HCT116 (cell line): ENCODE measurements around the gene NUP54. TPM values are rescaled to one million over a fixed set of nuclear protein-coding genes. Genes with fewer than 3 reads are reported as not detected.

ENCODE experiments used
- ATAC-seq: fragments of 200-7000 bp; cut with Tn5 transposase; 2 replicates; pipeline ENCODE4 v1.9.1; 2020; ENCODE audit warnings: mild to moderate bottlenecking, moderate library complexity
- BruUV-seq: library from RNA; stranded (reverse); fragments of 400-500 nt; replicated peaks from 2 replicates; lab custom pipeline; 2021; lab: Mats Ljungman, UMichigan
- CTCF ChIA-PET: fragments of 300-600 bp; sonication (Branson Sonifier 250); formaldehyde crosslinking; loops from one replicate; lab custom pipeline; 2021; ENCODE audit warnings: antibody characterized with exemption; lab: Charles Lee
- POLR2A ChIA-PET: fragments of 300-600, 350-600 bp; sonication (Branson Sonifier 250); formaldehyde crosslinking; loops from one replicate; lab custom pipeline; 2021; ENCODE audit warnings: antibody characterized with exemption; lab: Charles Lee
- RAD21 ChIA-PET, 2 experiments: fragments of 300-600 bp; sonication (Branson Sonifier 250); formaldehyde crosslinking; loops; one replicate each; lab custom pipeline; 2023; ENCODE audit warnings: low total read pairs in 2 of 2; ENCODE audit not compliant: uncharacterized antibody in 2 of 2, unreplicated experiment in 2 of 2, low non-redundant PET in 1 of 2; lab: Charles Lee
- DNase-seq: peaks from one replicate; pipeline ENCODE4 v3.0.0-alpha.2; 2010; ENCODE audit warnings: low read depth, low spot score
- H2AFZ ChIP-seq: fragments of 200-600 bp; shearing (Covaris generic), sonication (generic); 2 replicates; pipeline ENCODE4 v1.6.1; 2017; ENCODE audit warnings: low read depth, mixed run types, mixed read lengths, antibody characterized with exemption, low read length; ENCODE audit not compliant: poor library complexity, severe bottlenecking
- H3K27ac ChIP-seq: 2 replicates; pipeline ENCODE4 v1.5.1; 2012; ENCODE audit warnings: low read depth, low read length
- H3K27me3 ChIP-seq: fragments of 200-600 bp; sonication (generic); 2 replicates; pipeline ENCODE4 v1.6.1; 2016; ENCODE audit warnings: mixed run types, low read length, mixed read lengths; ENCODE audit not compliant: insufficient read depth
- H3K36me3 ChIP-seq, 2 experiments: fragments of 200-500 bp in 1 of 2; fragments of 200-600 bp in 1 of 2; sonication (Bioruptor generic) in 1 of 2; sonication (generic) in 1 of 2; 2 replicates each; pipeline versions ENCODE4 v1.5.1 to v1.6.1; 2014 to 2016; ENCODE audit warnings: low read length in 2 of 2, inconsistent platforms in 1 of 2, mixed read lengths in 1 of 2, mixed run types in 1 of 2; ENCODE audit not compliant: insufficient read depth in 2 of 2, control insufficient read depth in 1 of 2
- H3K4me1 ChIP-seq, 2 experiments: fragments of 200-600 bp in 1 of 2; sonication (generic) in 1 of 2; 2 replicates each; pipeline versions ENCODE4 v1.5.1 to v1.6.1; 2012 to 2017; ENCODE audit warnings: low read length in 2 of 2, inconsistent platforms in 1 of 2, mild to moderate bottlenecking in 1 of 2, mixed read lengths in 1 of 2, mixed run types in 1 of 2, moderate library complexity in 1 of 2; ENCODE audit not compliant: insufficient read depth in 2 of 2, control insufficient read depth in 1 of 2
- H3K4me2 ChIP-seq: fragments of 200-600 bp; sonication (generic); 2 replicates; pipeline ENCODE4 v1.6.1; 2017; ENCODE audit warnings: mixed run types, low read length, mixed read lengths
- H3K4me3 ChIP-seq, 2 experiments: fragments of 200-600 bp in 1 of 2; sonication (generic) in 1 of 2; replicated peaks in 1 of 2; 2 replicates each; pipeline ENCODE4 v1.5.1; 2011 to 2016; ENCODE audit warnings: low read length in 2 of 2, control low read depth in 1 of 2, low read depth in 1 of 2, mild to moderate bottlenecking in 1 of 2, mixed read lengths in 1 of 2, mixed run types in 1 of 2
- H3K79me2 ChIP-seq: fragments of 200-600 bp; sonication (generic); 2 replicates; pipeline ENCODE4 v1.6.1; 2017; ENCODE audit warnings: mild to moderate bottlenecking, mixed run types, low read length, moderate library complexity, mixed read lengths; ENCODE audit not compliant: insufficient read depth
- H3K9ac ChIP-seq: fragments of 200-600 bp; sonication (generic); 2 replicates; pipeline ENCODE4 v1.6.1; 2016; ENCODE audit warnings: low read length, mixed read lengths
- H3K9me2 ChIP-seq: fragments of 200-600 bp; sonication (generic), shearing (Covaris generic); 2 replicates; pipeline ENCODE4 v1.6.1; 2017; ENCODE audit warnings: mixed run types, mild to moderate bottlenecking, moderate library complexity; ENCODE audit not compliant: insufficient read depth
- H3K9me3 ChIP-seq, 2 experiments: fragments of 200-500 bp in 1 of 2; fragments of 200-600 bp in 1 of 2; sonication (Bioruptor generic) in 1 of 2; sonication (generic) in 1 of 2; 2 replicates each; pipeline ENCODE4 v1.6.1; 2014 to 2017; ENCODE audit warnings: low read length in 2 of 2, mixed read lengths in 2 of 2, inconsistent platforms in 1 of 2, low read depth in 1 of 2, mild to moderate bottlenecking in 1 of 2, mixed run types in 1 of 2, moderate library complexity in 1 of 2; ENCODE audit not compliant: control insufficient read depth in 1 of 2, insufficient read depth in 1 of 2
- H4K20me1 ChIP-seq: fragments of 200-600 bp; sonication (generic), shearing (Covaris generic); 2 replicates; pipeline ENCODE4 v1.6.1; 2017; ENCODE audit warnings: mixed run types, mild to moderate bottlenecking, moderate library complexity; ENCODE audit not compliant: insufficient read depth
- ATF3 ChIP-seq: IDR thresholded peaks from 2 replicates; pipeline ENCODE4 v1.6.1; 2012
- CBX3 ChIP-seq: IDR thresholded peaks from 2 replicates; pipeline ENCODE4 v1.6.1; 2012; ENCODE audit warnings: low read depth
- CEBPB ChIP-seq: IDR thresholded peaks from 2 replicates; pipeline ENCODE4 v1.6.1; 2012; ENCODE audit warnings: low read depth
- CTCF ChIP-seq, 3 experiments: fragments of 200-600 bp in 1 of 3; sonication (generic) in 1 of 3; IDR thresholded peaks in 2 of 3; conservative IDR thresholded peaks in 1 of 3; 2 replicates each; pipeline ENCODE4 v1.5.1; 2012 to 2017; ENCODE audit warnings: low read depth in 2 of 3, low read length in 2 of 3, antibody characterized with exemption in 1 of 3, borderline replicate concordance in 1 of 3, control low read depth in 1 of 3, mild to moderate bottlenecking in 1 of 3, mixed read lengths in 1 of 3, mixed run types in 1 of 3, moderate library complexity in 1 of 3; ENCODE audit not compliant: insufficient read depth in 1 of 3
- EGR1 ChIP-seq: IDR thresholded peaks from 2 replicates; pipeline ENCODE4 v1.6.1; 2012; ENCODE audit warnings: low read depth
- ELF1 ChIP-seq: IDR thresholded peaks from 2 replicates; pipeline ENCODE4 v1.6.1; 2012; ENCODE audit warnings: low read depth, borderline replicate concordance
- EZH2 ChIP-seq: fragments of 200-600 bp; sonication (generic); IDR thresholded peaks from 2 replicates; pipeline ENCODE4 v1.6.1; 2017; ENCODE audit warnings: antibody characterized with exemption, mixed run types
- EZH2phosphoT487 ChIP-seq: fragments of 200-600 bp; IDR thresholded peaks from 2 replicates; pipeline ENCODE4 v1.6.1; 2018; ENCODE audit warnings: antibody characterized with exemption, borderline replicate concordance
- FOSL1 ChIP-seq: IDR thresholded peaks from 2 replicates; pipeline ENCODE4 v1.6.1; 2012; ENCODE audit warnings: low read depth
- JUND ChIP-seq: IDR thresholded peaks from 2 replicates; pipeline ENCODE4 v1.6.1; 2012
- POLR2A ChIP-seq: IDR thresholded peaks from 2 replicates; pipeline ENCODE4 v1.7.0; 2011; ENCODE audit warnings: borderline replicate concordance; ENCODE audit not compliant: insufficient read depth, insufficient read length; ENCODE audit errors: extremely low read depth
- RAD21 ChIP-seq: IDR thresholded peaks from 2 replicates; pipeline ENCODE4 v1.6.1; 2012; ENCODE audit warnings: low read depth, mild to moderate bottlenecking
- REST ChIP-seq: IDR thresholded peaks from 2 replicates; pipeline ENCODE4 v1.6.1; 2012; ENCODE audit warnings: low read depth
- SRF ChIP-seq: IDR thresholded peaks from 2 replicates; pipeline ENCODE4 v1.6.1; 2012; ENCODE audit warnings: low read depth
- TCF7L2 ChIP-seq: IDR thresholded peaks from 2 replicates; pipeline ENCODE4 v1.7.0; 2011; ENCODE audit warnings: borderline replicate concordance, inconsistent platforms; ENCODE audit not compliant: insufficient read depth, insufficient read length; ENCODE audit errors: extremely low read depth
- YY1 ChIP-seq: IDR thresholded peaks from 2 replicates; pipeline ENCODE4 v1.6.1; 2011; ENCODE audit warnings: low read length, low read depth, moderate library complexity, mild to moderate bottlenecking; ENCODE audit not compliant: insufficient replicate concordance; ENCODE audit errors: extremely low read depth
- ZBTB33 ChIP-seq: IDR thresholded peaks from 2 replicates; pipeline ENCODE4 v1.6.1; 2011; ENCODE audit warnings: mild to moderate bottlenecking, low read length, moderate library complexity; ENCODE audit not compliant: insufficient replicate concordance; ENCODE audit errors: extremely low read depth
- ZFX ChIP-seq: fragments of 450-650 bp; IDR thresholded peaks from 2 replicates; pipeline ENCODE4 v1.6.1; 2017
- ZNF274 ChIP-seq: fragments of 200-500 bp; sonication (Bioruptor generic); IDR thresholded peaks from 2 replicates; pipeline ENCODE4 v1.6.1; 2014; ENCODE audit warnings: mild to moderate bottlenecking, low read depth, low read length, inconsistent platforms
- intact Hi-C: fragments of 100-400 bp; cut with micrococcal nuclease; formaldehyde crosslinking; loops from 2 replicates; pipeline ENCODE4 v1.10.0; 2022
- total RNA-seq: library from RNA; stranded (reverse); gene quantifications from one replicate; pipeline ENCODE4 v1.2.1, GENCODE V29; 2021; ENCODE audit not compliant: unreplicated experiment

Gene NUP54
- total RNA-seq, 1 experiment from 2014 or later = 53.9 TPM

- H2AFZ ChIP-seq = no peak overlapping the region
- H3K9ac ChIP-seq = no peak overlapping the region
- no peaks in the 10 kb centered on the region for H3K27me3 ChIP-seq
- RAD21 ChIA-PET = no interaction called here
- DNase-seq (no peak), ATAC-seq (no peak)
- no peak overlapping the region for H3K4me2 ChIP-seq
- CTCF ChIA-PET = no interaction called here
- no peak for TF ChIP-seq FOSL1
- TF ChIP-seq EZH2 = no peak
- TF ChIP-seq EZH2phosphoT487 = no peak
- no peak for TF ChIP-seq POLR2A
- no peak for TF ChIP-seq JUND
- no peak for TF ChIP-seq CTCF (IDR thresholded peaks at IDR 0.05 in 2 of 3, conservative IDR thresholded peaks at IDR 0.05 in 1 of 3; ENCODE audit: borderline replicate concordance in 1 of 3, insufficient read depth in 1 of 3, low read depth in 2 of 3, low read length in 2 of 3)
- no peak for TF ChIP-seq ZBTB33
- no peak for TF ChIP-seq REST
- no peak for TF ChIP-seq YY1
- TF ChIP-seq ZNF274 = no peak
- no peak for TF ChIP-seq TCF7L2
- no peak for TF ChIP-seq SRF
- no peak for TF ChIP-seq CEBPB
- no peak for TF ChIP-seq ZFX
- no peak for TF ChIP-seq ELF1
- no peak for TF ChIP-seq EGR1
- no peak for TF ChIP-seq RAD21
- no peak for TF ChIP-seq ATF3
- no peak for TF ChIP-seq CBX3
- H3K27ac ChIP-seq = no peak overlapping the region
- no peaks in the 10 kb centered on the region for H3K79me2 ChIP-seq
- no peaks in the 10 kb centered on the region for H3K36me3 ChIP-seq
- H4K20me1 ChIP-seq = no peaks in the 10 kb centered on the region
- H3K9me3 ChIP-seq = no peaks in the 10 kb centered on the region
- no TSS peak for BruUV-seq
- H3K9me2 ChIP-seq = no peaks in the 10 kb centered on the region
- H3K4me1 ChIP-seq = peaks cover 3 to 11% of the 10 kb centered on the region in 2 experiments; a peak in 3 of 4 replicates
- H3K4me3 ChIP-seq = no peak overlapping the region
- POLR2A ChIA-PET = no interaction called here
- intact Hi-C loops = no loop called here
Measured at GRCh38 chr4:76084542-76084941, 63.7 kb downstream of the NUP54 start.
